Colon (tissue), 2 donors: Measurements from ENCODE around the gene RBSN.

Source experiments
- FAIRE-seq: peaks from 2 replicates; lab custom pipeline; 2012; peaks lifted over from hg19 to GRCh38; lab: Jason Lieb, UNC
- donor health status: control.
- donor health status: control.

The RBSN gene

DNA sequence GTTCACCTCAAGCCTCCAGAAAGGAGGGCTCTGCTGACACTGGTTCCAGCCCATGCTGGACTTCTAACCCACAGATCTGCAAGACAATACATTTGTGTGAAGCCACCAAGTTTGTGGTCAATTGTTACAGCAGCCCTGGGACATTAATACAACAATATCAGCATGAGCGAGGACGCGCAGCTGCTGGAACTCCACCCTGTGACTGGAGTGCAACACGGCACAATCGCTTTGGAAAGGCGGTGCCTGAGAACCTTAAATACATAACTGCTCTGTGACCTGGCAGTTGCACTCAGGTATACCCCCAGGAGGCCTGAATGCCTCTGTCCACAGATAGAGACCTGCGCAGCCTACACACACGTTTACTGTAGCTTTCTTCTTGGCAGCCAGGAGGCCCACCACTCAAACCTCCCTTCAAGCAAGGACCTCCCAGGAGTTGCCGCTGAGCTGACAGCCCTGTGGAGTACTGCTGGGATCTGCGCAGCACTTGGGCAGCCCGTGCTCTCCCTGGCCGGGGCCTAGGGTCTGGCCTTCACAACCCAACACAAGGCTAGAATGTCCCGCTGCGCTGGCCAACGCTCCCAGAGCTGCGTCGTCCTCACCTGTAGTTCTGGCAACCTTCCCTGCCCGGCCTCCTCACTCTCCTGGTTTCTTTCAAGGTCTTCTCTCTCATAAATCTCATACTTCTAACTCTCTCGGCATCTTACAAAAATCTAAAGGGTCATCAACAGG is 42.1 kb downstream of the RBSN start:
- FAIRE-seq, result no peak

DNA sequence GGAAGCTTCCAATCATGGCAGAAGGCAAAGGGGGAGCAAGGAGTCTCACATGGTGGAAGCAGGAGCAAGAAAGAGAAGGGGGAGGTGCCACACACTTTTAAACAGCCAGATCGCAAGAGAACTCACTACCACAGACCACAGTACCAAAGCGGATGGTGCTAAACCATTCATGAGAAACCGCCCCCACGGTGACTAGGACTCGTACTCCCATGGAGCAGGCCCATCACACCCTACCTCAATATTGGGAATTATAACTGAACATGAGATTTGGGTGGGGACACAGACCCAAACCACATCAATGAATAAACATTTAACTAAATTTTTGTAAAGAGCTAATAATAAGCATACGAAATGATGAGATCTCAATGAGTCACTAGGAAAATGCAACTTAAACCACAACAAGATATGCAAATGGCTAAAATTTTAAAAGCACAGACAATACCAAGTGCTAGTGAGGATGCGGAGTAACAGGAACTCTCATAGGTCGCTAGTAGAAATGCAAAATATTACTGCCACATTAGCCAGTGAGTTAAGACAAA is 43.9 kb downstream of the RBSN start:
- FAIRE-seq, result no peak

DNA sequence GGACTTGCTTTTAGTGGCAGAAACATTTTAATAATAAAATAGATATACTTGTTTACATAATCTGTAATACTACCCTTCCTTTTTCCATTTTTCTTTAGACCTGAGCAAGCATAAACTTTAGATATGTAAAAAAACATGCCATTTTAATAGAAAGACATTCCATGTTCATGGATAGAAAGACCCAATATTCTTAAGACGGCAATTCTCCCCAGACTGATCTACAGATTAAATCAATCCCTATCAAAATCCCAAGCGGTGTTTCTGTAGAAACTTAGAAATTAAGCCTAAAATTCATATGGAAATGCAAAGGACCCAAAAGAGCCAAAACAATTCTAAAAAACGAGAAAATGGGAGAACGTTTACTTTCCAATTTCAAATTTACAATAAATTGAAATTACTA is 45.4 kb downstream of the RBSN start:
- FAIRE-seq, result no peak

DNA sequence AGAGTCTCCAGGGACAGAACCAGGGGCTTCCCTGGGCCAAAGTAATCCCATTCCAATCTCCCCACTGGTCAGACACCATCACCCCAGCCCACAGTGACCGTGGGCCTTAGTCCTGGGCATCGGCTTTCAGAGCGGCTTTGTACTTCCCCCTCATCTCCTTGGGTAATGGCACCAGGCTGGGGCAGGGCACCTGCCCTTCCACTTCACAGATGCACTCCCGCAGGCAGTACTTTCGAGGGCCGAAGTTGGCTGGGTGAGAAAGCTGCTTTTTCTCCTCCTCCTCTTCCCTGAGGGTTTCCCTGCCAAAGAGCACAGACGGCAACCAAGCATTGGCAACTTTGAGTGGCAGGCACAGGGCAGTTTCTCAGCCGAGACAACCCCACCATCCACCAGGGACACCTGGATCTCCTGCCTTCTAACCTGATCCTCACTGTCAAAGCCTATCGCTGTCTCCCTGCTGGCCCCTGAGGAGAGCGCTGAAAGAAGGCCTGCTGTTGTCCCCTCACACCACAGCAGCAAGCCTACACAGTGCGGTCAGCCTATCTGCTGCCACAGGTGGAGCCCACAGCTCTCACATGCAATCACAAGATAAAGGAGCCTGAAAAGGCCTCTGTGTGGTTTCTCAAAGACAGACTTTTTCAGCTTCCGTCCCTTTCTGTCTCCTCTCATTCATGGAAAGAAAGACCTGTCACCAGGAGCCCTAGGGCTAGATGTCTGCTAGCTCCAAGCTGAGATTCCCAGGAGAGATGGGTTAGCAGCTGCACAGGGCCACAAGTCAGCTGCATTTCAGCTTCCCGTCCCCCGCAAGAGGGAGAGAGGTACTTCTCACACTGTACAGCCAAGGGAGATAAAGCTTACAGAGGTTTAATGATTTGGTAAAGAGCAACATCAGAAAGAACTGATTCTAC is 46.4 kb downstream of the RBSN start:
- FAIRE-seq, result no peak

DNA sequence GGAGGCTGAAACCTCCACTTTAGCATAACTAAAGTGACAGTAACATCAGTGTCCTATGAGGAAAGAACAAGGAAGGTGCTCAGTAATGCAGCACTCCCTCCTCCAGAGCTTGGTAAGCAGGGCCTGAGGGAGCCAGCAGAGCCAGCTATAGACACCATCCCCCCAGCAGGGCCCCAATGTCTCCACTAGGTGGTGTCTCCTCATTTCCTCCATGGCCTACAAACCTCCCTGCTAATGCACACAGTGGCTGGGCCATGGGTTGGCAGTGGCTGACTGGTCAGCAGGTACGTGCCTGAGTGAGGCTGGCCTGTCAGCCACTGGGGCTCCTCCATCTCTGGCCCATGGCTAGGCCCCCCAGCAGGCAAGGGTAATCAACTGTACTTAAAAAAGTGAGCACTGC is 47.4 kb downstream of the RBSN start:
- no peak for FAIRE-seq

DNA sequence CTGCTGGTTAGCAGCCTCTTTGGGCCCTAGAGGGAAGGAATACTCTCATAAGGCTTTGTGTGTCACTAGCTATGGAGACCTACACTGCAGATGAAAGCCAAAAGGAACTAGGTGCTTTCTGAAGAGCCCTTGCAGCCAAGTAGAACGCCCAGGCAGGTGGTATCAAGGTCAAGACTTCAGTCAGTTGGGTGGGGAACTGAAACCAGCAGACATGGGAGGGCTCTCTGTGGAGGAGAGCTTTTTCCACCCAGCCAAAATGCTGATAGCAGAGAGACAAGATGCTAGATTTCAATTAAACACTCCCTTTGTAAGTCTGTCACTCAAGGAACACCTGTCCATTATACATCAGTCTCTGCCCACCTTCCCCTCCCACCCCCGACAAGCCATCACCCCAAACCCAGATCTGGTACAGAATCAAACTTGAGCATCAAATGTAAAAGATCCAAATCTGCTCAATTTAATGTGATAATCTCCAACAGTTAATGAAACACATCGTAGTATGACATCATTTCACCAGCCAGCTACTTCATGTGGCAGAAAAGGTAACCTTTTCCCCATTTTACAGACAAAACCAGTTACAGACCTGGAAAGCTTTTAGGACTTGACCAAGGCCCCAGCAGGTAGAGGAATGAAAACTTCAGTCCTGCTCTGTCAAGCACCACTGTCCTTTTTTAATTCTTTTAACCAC is 48.4 kb downstream of the RBSN start:
- FAIRE-seq, result no peak

DNA sequence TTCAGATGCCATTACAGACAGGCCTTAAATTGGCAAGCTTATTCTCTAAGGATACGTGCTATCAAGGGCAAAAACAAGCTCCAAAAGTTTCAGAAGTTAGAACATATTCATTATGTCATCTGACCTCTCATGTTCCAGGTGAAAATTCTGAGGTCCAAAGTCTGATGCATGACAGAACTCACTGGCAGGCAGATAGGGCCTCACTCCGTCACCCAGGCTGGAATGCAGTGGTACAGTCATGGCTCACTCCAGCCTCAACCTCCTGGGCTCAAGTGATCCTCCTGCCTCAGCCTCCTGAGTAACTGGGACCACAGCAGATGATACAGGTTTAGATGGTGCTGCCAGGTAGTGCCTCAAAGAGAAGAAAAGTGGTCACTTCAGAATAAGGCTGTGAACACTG is 49.4 kb downstream of the RBSN start:
- no peak for FAIRE-seq

DNA sequence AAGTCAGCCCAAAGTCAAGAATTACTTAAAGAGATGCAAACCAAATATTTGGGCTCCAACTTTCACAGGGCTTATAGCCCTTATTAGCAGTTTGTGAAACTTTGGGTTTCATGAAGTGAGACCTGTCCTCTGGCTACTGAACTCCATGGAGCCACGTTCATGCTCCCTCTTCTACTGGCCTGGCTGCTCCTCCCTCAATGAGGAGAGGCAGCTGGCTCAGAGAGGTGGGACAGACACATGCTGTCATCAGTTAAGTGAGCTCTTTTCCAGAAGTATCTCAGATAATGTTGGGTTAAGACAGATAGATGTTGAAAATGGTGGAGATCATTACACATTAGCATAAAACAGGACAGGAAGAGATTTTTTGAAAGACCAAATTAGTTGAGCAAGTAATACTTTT is 53.3 kb downstream of the RBSN start:
- no peak for FAIRE-seq

DNA sequence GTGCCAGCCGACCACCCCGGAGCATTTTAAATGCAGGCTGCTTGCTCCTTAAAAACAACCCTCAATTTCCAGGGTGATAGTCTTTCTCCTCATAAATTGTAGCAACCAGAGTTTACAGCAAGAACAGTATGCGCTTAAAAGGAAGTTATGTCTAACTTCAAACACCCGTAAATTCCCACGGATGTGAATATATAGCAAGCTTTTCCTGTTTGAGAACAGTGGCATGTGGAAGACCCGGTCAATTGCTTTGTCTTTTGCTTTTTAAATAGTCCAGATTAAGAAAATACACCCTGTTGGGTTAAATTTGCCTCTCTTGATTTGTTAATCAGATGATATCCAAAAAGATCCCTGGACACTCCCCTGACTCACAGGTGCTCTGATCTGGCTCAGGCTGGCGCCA is 54.6 kb downstream of the RBSN start:
- FAIRE-seq, result no peak

DNA sequence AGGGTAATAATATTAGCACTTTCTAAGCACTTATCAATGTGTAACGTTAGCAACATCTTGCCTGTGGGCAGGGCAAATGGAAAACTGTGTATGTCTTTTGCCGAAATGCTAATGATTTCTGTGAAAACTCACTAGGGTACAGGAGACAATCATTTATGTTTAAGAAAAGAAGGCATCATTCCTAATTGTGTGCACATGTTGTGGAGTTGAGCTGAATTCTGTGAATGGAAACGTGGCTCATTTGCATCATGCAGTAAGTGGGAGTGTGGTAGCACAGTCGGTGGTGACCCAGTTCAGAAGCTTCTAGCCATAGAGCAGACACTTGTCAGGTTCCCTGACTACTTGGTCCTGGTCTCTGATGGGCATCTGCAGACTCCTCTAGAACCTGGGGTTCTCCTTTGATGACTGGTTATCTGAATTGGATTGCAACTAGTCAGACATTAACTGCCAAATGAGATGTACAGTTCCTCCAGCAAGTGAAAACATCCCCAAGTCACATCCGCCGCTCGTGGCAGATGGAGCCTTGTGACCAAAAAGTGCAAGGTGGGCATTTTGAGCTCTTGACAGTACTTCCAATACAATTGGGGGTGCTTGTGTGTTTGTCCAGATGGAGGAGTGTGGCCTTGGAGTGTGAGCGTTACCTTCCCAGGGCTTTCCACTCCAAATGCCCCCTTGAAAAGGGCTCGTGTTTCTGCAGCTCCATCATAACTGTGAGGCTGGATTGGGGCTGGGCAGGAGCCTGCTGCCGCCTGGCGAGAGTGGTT is 55.4 kb downstream of the RBSN start:
- FAIRE-seq, result no peak

DNA sequence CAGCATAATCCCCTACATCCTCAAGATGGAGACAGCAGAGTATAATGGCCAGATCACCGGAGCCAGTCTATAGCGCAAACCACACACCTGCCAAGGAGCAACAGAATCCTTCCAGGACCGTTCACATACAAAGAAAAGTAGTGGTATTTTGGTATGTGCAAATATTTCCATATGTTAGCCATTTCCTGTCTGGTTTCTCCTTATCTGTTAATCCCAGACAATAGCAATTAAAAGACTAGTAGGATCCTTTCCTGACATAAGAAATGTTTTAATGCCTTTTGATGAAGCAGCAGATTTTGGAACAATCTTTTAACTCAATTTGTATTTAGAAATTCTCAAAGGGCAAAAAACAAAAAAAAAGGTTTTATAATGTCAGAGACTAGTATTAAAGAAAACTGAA is 56.0 kb downstream of the RBSN start:
- FAIRE-seq, result no peak

DNA sequence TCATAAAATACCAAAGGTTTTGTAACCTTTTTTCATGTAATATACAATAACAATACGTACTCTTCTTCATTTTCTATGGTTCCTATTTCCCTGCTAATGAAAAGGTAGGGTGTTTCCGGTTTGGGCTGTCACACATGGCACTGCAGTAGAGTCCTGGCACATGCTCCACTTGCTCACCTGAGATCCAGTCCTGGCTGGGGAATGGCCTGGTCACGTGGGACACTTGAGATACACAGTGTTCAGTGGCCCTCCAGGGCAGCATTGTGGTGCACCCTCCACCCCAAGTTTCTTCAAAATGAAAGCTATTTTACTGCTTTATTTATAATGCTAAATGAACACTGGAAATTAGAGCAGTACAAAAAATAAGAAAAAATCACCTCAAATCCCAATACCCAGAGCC is 57.0 kb downstream of the RBSN start:
- no peak for FAIRE-seq

DNA sequence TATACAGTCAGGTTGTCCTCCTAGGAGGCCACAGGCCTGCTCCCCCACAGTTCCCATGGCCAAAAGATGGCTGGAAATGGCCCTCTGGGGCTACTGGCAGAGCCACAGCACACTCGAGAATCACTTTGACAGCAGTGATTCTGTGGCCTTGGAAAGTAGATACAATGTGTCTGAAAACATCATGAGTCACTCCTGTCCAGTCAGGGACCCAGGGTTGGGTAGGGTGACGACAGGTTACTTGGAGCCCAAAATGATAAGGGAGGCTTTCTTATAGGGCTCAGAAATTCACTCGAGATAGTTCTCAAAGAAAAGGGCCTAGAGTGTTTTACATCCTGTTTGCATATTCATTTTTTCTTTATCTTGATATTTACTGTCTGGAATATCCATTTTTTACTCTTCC is 58.1 kb downstream of the RBSN start:
- FAIRE-seq, result no peak

DNA sequence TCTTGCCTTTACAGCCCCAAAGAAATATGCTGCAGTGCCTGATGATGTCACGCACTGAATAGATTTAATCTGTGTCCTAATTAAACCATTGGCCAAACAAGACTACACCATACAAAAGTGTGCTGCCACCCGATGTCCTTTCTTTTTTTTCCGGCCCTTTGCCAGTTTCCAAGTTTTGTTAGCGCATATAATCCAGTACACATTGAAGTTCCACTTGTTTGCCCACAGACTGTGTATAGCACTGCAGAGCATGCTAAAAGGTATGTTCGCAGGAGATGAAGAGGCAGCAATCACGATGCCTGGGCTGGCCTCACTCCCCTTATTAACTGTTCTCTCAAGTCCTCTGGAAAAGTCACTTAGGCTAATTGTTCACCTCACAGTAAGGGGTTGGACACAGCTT is 60.6 kb downstream of the RBSN start:
- FAIRE-seq, result no peak

DNA sequence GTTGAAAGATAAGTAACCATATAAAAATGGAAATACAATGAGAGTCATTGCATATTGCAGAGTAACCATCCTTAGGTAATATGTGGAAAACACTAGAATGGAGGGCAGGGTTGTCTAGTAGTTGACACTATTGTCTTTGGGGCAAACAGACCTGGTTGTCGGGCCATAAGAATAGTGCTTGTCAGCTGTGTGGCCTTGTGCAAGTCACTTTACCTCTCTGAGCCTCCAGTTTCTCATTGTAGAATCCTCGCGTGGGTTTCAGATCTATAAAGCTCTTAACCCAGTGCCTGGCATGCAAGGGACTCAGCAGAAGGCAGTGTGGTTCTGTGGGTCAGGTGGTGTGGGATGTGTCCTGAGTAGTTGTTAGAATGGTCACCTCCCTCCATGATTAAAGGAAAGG is 65.8 kb downstream of the RBSN start:
- FAIRE-seq, result no peak

DNA sequence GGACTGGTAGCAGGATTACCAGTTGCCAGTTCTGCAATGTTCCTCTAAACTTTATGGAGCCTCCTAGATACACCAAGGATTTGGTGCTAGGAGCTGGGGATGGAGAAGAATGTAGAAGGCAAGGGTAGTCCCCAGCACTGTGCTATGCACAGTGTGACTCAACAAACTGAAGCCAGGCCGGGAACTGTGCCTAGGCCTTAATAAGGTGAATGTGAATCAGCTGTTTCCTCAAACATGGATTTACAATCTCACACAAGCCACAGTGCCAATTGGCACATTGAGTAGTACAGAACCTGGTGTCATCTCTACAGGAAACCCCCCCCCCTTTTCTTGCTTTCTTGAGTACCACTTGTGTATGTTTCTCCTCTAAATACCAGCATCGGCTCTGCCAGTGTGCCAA is 66.3 kb downstream of the RBSN start:
- FAIRE-seq, result no peak

DNA sequence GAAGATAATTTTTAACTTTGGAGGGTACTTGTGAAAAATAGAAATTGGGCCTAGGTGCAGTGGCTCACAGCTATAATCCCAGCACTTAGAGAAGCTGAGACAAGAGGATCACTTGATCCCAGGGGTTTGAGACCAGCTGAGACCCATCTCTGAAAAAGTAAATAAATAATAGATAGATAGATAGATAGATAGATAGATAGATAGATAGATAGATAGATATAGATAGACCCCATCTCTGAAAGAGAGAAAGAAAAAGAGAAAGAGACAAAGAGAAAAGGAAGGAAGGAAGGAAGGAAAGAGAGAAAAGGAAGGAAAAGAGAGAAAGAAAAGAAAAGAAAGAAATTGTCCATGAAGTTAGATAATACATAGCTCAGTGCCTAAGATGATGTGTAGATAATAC is 69.3 kb downstream of the RBSN start:
- FAIRE-seq, result no peak

DNA sequence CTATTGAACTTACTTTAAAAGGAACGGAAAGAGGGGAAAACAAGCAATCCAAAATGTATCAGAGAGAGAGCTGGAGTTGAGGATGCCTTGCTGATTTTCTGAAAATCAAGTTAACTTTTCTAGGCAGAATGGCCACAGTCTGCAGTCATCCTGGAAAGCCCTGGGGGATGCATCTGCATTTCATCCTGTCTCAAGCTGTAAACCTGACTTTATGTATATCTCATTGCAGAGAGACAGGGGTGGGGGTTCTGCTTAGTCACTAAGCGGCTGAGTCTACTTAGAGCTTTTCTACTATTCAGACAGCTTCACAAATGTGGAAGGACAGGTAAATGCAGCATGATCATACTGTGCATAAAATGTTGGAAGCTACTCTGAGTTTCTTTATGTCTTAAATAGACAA is 75.2 kb downstream of the RBSN start:
- FAIRE-seq, result no peak

DNA sequence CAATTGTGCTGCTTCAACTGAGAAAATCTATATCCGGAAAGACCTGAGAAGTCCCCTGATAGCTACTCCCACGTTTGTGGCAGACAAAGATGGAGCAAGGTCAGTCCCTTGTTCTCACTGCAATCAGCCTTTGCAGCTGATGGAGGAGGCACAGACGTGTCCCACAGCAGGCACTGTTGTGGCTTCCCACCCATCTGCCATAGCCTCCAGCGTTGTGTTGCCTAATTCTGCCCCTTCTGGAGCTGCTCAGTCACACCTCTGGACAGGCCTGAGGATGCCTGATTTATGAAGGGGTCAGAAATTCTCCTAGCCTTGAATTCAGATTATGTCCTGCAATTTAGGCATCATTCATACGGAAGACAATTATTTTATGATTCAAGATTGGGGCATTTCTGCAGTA is 75.7 kb downstream of the RBSN start:
- no peak for FAIRE-seq
